Uterus (tissue), 4 donors: ENCODE data around the gene GLIS2. TPM values are rescaled to one million over a fixed set of nuclear protein-coding genes. Genes with fewer than 3 reads are reported as not detected.

Source experiments
- DNase-seq, 2 donors: peaks; one replicate each; pipeline ENCODE4 v3.0.0-alpha.2; 2019 to 2020
- H3K27ac ChIP-seq, 2 donors: fragments of 200-600 bp; sonication (generic); 1 replicate in 1 of 2; 2 replicates in 1 of 2; pipeline ENCODE4 v1.5.1; 2016 to 2018
- H3K27me3 ChIP-seq, 2 donors: fragments of 200-600 bp; sonication (generic); one replicate each; pipeline ENCODE4 v1.5.1; 2018 to 2019; ENCODE audit warnings: control low read depth in 1 of 2
- H3K36me3 ChIP-seq, 2 donors: fragments of 200-600 bp; sonication (generic); one replicate each; pipeline ENCODE4 v1.5.1; 2019; ENCODE audit warnings: control low read depth in 1 of 2
- H3K4me1 ChIP-seq, 2 donors: fragments of 200-600 bp; sonication (generic); one replicate each; pipeline ENCODE4 v1.5.1; 2018 to 2019; ENCODE audit warnings: control low read depth in 1 of 2
- H3K4me3 ChIP-seq, 2 donors: fragments of 200-600 bp; sonication (generic); 1 replicate in 1 of 2; 2 replicates in 1 of 2; pipeline ENCODE4 v1.5.1; 2018 to 2019; ENCODE audit warnings: mild to moderate bottlenecking in 1 of 2
- H3K9me3 ChIP-seq, 2 donors: fragments of 200-600 bp; sonication (generic); one replicate each; pipeline ENCODE4 v1.5.1; 2019; ENCODE audit warnings: control low read depth in 1 of 2
- CTCF ChIP-seq, 4 experiments: fragments of 200-600 bp in 2 of 4; fragments of 450-650 bp in 2 of 4; sonication (generic) in 2 of 4; IDR thresholded peaks; one replicate each; pipeline ENCODE4 v1.5.1; 2016 to 2019; ENCODE audit warnings: antibody characterized with exemption in 4 of 4, mild to moderate bottlenecking in 2 of 4, moderate library complexity in 1 of 4
- POLR2A ChIP-seq, 2 donors: fragments of 450-650 bp; IDR thresholded peaks; one replicate each; pipeline ENCODE4 v1.6.1; 2016; ENCODE audit warnings: antibody characterized with exemption in 2 of 2, mild to moderate bottlenecking in 1 of 2, moderate library complexity in 1 of 2
- intact Hi-C: fragments of 100-400 bp; cut with DNase I; formaldehyde crosslinking; loops from one replicate; pipeline ENCODE4 v1.15.1; 2023; ENCODE audit warnings: low total_unique reads
- total RNA-seq, 4 donors: library from RNA; depleted of rRNA in 3 of 4; stranded (reverse); fragments of >200 nt in 3 of 4; gene quantifications; one replicate each; pipeline versions ENCODE4 v1.1.0 to v1.2.4, GENCODE V29; 2014 to 2023
- donor health status: DM: yes; HTN: yes; CAD: no.

The GLIS2 gene
- total RNA-seq, 4 donors from 2014 or later = 2.9 to 55.8 (median 5.1) TPM

DNA sequence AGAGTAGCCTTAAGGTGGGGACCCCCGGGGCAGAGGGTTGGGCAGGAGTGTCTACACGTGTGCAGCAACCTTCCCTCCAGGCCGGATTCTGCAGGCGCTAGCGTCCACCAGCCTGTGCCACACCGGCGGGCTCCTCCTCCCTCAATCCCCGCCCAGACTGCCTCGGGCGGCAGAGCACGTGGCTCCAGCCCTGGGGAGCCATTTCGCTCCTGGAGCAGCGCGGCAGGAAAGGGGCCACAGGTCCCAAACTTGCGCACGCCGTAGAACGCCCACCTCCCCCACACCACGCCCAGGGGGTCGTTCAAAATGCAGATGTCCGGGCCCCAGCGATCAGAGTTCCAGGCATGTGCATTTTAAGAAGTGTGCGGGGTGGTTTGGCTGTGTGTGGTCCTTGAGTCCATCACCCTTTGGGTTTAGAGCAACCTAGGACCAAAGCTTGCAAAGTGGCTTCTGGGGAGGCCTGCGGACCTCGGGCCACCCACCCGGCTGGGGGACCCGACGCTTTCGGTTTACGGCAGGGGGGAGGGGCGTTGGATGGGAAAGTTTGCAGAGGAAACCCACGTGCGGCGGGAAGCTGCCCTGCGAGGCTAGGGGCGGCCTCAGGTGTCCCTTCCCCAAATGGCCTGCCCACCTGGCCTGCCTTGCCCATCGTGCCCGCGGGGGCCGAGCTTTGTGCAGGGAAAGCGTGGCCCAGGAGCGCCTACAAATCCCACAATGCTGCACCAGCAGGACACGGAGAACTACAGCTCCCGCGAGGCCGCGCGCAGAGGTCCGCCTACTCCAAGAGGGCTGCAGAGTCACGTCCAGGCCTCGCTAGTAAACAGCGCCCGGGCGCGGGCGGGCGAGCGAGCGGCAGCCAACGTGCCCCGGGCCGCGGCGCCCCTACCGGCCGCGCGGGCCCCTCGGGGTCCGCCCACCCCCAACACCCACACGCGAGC, 44.4 kb upstream of the GLIS2 start:
- intact Hi-C loops = no loop called here
- peaks cover 0 to 5% of the 10 kb centered on the region in 2 donors for H3K4me1 ChIP-seq
- H3K27me3 ChIP-seq = no peaks in the 10 kb centered on the region
- H3K9me3 ChIP-seq = no peaks in the 10 kb centered on the region
- peak overlapping the region; percentile 67 to 99 for H3K4me3 ChIP-seq
- H3K27ac ChIP-seq = peak overlapping the region; percentile 88 to 89
- no peaks in the 10 kb centered on the region for H3K36me3 ChIP-seq
- DNase-seq = peak; percentile 88 to 90
- TF ChIP-seq CTCF (IDR thresholded peaks at IDR 0.05) = peak in 1 of 4 experiments; percentile 36
- peak; percentile 66 to 76 for TF ChIP-seq POLR2A (IDR thresholded peaks at IDR 0.05)

DNA sequence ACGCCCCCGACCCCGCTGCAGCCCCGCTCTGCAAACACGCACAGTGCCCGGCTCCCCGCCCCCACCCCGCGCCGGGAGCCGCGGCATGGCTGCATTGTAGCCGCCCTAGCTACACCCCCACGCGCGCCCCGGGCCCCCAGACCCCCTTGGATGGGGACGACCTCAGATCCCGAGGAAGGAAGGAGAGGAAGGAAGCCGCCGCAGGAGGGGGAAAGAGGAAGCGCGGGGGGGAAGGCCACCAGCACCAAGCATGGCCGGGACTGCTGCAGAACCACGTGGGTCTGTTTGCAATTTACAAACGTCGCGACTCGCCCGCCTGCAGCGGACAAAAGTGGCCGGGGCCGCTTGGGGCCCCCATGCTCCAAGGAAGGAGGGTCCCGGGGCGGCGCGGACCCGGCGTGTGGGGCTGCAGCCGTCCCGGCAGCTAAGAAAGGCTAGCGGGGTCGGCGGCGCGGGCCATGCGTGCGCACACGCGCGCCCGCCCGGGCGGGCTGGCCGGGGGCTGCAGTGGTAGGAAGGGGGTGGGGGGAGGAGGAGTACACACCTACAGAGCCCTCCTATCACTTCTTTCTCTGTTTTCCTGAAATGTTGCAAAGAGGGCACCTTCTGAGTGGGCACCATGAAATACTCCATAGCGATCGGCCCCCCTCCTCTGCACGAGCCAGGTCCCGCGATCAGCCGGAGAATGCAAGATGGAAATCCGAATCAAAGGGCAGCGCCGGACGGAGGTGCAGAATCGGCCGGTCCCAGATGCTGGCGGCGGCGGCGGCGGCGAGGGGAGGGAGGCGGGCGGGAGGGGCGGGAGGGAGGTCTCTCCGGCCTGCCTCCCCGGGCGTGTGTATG, 43.5 kb upstream of the GLIS2 start:
- H3K27me3 ChIP-seq = no peaks in the 10 kb centered on the region
- peaks cover 0 to 5% of the 10 kb centered on the region in 2 donors for H3K4me1 ChIP-seq
- intact Hi-C loops = no loop called here
- H3K27ac ChIP-seq = peak overlapping the region; percentile 88 to 89
- no peaks in the 10 kb centered on the region for H3K9me3 ChIP-seq
- peak overlapping the region; percentile 67 to 99 for H3K4me3 ChIP-seq
- H3K36me3 ChIP-seq = no peaks in the 10 kb centered on the region
- TF ChIP-seq CTCF (IDR thresholded peaks at IDR 0.05) (no peak), POLR2A (IDR thresholded peaks at IDR 0.05) (no peak)
- DNase-seq = peak in 1 of 2 donors; percentile 50

- Histone ChIP-seq H3K9me3 (no peaks in the 10 kb centered on the region), H3K4me1 (peaks cover 0 to 5% of the 10 kb centered on the region in 2 donors), H3K27ac (peak overlapping the region; percentile 88 to 89), H3K27me3 (no peaks in the 10 kb centered on the region), H3K36me3 (no peaks in the 10 kb centered on the region), H3K4me3 (peak overlapping the region; percentile 67 to 99)
- TF ChIP-seq CTCF (IDR thresholded peaks at IDR 0.05) (peak; percentile 7 to 50 (median 36)), POLR2A (IDR thresholded peaks at IDR 0.05) (peak in 1 of 2 donors; percentile 5)
- intact Hi-C loops = no loop called here
- DNase-seq = peak; percentile 61 to 67
Measured at GRCh38 chr16:4273858-4274311, 42.0 kb upstream of the GLIS2 start.

DNA sequence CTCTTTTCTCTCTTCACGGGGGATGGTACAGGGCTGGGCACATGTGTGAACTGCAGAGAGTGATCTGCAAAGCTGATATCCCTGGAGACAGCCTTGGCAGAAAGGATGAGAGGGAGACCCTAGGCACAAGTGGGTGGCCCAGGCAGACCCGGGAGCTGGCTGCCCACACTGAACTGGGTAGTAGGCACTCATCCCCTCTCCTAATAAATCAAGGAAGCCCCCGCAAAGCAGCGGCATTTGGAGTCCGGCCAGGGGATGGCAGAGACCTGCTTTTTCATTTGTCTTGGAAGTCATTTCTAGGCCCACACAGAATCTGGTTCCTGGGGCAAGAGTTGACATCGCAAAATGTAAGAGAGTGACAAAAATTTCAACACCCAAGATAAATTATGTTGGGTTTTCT, 40.0 kb upstream of the GLIS2 start:
- intact Hi-C loops = no loop called here
- Histone ChIP-seq H3K27ac (no peak overlapping the region), H3K4me3 (no peak overlapping the region), H3K27me3 (no peaks in the 10 kb centered on the region), H3K36me3 (no peaks in the 10 kb centered on the region), H3K9me3 (no peaks in the 10 kb centered on the region), H3K4me1 (peaks cover 0 to under 1% of the 10 kb centered on the region in 2 donors)
- TF ChIP-seq CTCF (IDR thresholded peaks at IDR 0.05) (no peak), POLR2A (IDR thresholded peaks at IDR 0.05) (no peak)
- no peak for DNase-seq
